HG02973 (cell line): ENCODE results near the gene RPL22L1.
"Not testable (repeated sequence)": the region's sequence is repeated elsewhere in the genome, so short reads cannot be mapped to it uniquely, and the experiment has no call there.

Experiments
- ATAC-seq: cut with Tn5 transposase; IDR thresholded peaks from one replicate; pipeline ENCODE4 v1.9.1; 2021; ENCODE audit warnings: moderate library complexity; ENCODE audit not compliant: unreplicated experiment

Gene RPL22L1

DNA sequence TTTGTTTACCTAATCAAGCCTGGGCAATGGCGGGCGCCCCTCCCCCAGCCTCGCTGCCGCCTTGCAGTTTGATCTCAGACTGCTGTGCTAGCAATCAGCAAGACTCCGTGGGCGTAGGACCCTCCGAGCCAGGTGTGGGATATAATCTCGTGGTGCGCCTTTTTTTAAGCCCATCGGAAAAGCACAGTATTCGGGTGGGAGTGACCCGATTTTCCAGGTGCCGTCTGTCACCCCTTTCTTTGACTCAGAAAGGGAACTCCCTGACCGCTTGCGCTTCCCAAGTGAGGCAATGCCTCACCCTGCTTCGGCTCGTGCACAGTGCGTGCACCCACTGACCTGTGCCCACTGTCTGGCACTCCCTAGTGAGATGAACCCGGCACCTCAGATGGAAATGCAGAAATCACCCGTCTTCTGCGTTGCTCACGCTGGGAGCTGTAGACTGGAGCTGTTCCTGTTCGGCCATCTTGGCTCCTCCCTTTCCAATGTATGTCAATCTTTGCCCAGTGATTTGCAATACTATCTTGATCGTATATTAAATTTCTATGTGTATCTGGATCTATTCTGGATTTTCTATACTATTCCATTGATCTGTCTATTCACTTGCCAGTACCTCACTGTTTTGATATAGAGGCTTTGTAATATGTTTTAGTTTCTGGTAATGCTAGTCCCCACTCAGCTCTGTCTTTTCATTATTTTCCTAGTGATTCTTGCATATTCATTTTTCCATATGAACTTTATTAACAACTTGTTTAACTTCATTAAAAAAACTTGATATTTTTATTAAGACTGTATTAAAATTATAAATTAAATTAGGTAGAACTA, 14.3 kb upstream of the RPL22L1 start:
- ATAC-seq: not testable (repeated sequence)

DNA sequence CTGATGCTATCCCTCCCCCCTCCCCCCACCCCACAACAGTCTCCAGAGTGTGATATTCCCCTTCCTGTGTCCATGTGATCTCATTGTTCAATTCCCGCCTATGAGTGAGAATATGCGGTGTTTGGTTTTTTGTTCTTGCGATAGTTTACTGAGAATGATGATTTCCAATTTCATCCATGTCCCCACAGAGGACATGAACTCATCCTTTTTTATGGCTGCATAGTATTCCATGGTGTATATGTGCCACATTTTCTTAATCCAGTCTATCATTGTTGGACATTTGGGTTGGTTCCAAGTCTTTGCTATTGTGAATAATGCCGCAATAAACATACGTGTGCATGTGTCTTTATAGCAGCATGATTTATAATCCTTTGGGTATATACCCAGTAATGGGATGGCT, 8.7 kb upstream of the RPL22L1 start:
- not testable (repeated sequence) for ATAC-seq

DNA sequence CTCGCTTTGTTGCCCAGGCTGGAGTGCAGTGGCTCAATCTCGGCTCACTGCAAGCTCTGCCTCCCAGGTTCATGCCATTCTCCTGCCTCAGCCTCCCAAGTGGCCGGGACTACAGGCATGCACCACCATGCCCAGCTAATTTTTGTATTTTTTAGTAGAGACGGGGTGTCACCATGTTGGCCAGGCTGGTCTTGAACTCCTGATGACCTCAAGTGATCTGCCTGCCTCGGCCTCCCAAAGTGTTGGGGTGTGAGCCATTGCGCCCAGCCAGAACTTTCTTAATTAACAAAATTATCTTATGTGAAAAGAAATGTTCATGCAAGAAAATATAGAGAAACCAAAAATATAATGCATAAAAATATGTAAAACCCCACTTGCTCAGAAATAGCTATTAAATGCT, 7.3 kb upstream of the RPL22L1 start:
- not testable (repeated sequence) for ATAC-seq

DNA sequence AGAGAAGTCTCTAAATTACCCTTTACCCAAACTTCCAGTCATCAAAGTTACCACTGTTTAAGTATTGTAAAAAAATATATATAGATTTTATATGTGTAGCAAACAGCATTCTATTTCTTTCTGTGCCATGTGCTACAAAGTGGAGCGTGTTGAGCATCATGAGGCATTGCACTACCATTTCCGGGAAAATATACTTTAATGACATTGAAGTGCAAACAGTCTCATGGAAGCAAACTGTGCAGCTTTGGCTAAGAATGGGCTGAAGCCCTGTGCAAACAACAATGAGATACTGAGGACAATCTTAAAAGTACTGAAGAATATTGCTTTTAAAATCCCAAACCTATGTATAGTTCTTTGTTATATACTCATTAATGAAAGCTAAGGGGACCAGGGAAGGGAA, 6.5 kb upstream of the RPL22L1 start:
- ATAC-seq: no peak

DNA sequence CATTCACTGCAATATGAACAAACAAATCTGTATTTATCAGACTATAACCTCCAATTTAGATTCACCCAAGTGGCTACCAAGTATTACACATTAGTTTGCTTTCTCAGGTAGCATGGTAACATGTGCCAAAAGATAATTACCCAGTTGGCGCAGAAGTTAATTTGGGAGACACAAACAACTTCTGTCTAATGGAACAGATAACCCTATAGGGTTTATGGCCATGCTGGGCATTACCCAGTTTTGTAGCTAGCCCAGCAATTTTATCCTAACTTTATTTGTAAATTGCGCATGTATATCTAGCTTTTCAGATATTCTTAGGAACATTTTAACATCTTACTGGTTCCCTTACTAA, 780 bp downstream of the RPL22L1 start:
- no peak for ATAC-seq

DNA sequence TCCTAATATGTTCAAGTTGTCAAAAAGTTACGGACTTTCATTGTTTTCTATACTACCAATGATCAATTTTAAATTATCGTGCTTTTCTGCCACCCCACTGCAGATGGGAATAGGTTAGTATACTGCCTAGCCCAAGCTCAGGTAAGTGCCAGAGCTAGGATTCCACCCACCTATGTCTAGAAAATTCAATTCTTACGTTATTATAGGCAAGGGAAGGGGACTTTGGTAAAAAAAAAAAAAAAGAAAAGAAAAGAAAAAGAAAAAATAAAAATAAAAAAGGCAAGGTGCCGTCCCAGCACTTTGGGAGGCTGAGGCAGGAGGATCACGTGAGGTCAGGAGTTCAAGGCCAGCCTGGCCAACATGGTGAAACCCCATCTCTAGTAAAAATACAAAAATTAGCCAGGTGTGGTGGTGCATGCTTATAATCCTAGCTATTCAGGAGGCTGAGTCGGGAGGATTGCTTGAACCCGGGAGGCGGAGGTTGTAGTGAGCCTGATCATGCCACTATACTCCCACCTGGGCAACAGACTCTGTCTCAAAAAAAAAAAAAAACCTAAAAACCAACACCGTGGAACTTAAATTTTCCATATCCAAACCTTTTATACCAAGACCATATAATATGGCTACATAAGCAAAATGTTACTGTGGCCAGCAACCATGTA, 1.3 kb downstream of the RPL22L1 start:
- no peak for ATAC-seq

DNA sequence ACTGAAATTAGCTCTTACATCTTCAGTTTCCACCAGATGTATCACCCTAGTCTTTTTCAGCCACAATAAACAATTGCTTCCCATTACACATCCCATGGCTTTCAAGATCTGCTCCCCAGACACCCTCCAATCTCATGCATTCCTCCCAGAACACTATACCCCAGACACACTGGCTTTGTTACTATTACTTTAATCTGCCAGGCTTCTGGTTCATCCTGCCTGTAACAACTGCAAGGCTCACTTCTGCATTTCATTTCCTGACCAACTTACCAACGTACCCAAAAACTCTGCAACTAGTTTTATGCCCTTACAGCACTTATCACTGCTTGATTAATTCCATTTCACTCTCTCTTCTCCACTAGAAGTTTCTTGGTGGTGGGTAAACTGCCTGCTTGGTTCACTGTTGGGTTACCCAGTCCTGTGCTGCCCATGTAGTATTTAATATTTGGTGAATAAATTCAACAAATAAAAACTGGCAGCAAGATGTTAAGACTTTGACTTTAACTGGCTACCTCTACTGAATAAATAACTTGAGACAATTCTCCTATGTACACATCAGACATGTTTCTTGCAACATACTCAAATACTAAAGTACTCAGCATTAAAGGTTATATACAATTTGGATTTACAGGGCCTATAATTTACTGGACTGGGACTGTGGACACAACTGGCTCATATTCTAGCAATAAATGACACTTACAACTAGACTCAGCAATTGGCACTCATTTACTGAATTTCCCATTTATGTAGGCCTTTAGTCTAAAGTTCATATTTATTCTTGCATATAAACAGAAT, 2.7 kb downstream of the RPL22L1 start:
- ATAC-seq: no peak

DNA sequence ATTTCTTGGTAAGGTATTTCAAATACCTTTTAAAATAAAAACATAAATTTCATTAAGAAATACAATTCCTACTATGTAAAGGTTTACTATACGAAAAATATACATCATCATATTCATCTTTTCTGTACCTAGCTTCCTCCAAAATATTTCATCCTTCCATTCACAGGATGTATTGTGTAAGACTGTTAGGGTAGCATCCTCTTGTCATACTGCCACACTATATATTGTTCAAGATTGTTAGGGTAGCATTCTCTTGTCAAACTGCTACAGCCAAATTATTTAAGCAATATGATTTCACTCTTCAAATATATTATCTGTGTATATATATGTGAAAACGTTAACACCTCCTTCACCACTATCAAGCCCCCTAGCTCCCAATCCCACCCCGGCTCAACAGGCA, 3.5 kb downstream of the RPL22L1 start:
- ATAC-seq: no peak

DNA sequence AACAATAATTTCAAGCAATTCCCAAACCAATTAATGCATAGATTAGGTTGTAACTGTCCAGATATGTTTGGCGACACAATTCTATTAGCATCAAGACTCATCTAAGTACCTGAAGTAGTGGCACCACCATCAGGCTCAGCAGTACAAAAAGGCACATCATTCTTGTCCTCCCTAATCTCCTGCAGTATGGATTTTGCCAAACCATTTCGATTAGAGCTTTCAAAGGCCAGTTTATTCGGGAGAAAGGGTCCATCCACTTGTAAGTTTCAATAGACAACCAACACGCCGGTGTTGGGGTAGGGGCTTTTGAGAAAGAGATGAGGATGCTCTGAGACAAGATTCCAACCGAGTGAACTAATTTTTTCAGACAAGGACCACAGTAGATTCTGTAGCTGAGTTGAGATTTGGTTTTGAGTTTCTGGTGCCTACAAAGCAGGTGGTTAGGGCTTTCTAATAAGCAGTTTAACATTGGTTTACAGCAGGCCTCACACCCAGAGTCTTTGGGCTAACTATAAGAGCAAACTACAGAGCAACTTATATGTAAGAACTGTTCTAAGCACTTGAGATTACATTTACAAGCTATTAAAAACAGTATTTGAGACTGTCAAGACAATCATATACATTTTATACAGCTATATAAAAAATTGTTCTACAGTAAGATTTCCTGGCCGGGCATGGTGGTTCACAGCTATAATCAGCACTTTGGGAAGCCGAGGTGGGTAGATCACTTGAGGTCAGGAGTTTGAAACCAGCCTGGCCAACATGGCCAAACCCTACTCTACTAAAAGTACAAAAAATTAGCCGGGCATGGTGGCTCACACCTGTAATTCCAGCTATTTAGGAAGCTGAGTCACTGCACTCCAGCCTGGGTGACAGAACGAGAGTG, 4.5 kb downstream of the RPL22L1 start:
- ATAC-seq: no peak

DNA sequence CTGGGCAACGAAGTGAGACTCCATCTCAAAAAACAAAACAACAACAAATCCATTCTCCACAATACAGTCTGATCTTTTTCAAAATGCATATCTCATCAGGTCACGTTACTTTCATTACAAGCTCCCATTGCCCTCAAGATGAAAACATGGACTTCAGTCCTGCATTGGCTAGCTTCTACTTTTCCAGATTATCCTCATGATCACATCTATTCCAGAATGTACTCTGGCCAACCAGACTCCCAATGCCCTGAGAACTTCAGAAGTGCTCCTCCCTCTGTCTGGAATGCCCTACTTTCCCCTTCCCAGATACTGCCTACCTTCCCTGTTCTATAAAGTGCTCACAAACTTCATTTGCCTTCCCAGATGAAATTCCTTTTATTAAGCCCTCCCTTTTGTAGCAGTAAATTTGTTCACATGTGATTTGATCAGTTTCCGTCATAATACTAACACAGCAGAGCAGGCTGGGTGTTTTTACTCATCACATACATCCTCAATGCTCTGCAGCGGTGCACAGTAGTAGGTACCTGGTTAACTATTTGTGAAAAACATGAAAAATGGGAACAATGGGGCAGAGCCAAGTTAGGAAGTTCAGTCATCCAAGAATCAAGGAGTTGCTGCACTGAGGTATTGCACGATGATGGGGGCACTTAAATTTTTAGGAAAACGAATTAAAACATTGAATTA, 5.3 kb downstream of the RPL22L1 start:
- no peak for ATAC-seq

DNA sequence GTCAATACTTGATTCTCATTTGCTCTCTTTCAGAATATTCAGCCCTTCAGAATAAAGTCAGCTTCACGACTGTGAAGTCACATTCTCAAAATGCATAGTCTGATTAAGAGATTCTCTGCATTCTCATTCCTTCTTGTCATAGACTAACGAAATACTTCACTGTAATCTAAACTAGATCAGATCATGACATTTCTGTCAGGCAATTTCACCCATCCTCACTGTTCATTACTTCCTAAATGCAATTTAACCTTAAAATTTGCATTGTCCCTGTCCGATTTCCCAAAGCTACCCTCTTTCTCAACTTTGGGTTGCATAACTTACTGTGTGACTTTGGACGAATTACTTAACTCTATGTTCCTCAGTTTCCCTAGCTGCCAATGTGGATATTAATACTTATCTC, 6.2 kb downstream of the RPL22L1 start:
- ATAC-seq: no peak

DNA sequence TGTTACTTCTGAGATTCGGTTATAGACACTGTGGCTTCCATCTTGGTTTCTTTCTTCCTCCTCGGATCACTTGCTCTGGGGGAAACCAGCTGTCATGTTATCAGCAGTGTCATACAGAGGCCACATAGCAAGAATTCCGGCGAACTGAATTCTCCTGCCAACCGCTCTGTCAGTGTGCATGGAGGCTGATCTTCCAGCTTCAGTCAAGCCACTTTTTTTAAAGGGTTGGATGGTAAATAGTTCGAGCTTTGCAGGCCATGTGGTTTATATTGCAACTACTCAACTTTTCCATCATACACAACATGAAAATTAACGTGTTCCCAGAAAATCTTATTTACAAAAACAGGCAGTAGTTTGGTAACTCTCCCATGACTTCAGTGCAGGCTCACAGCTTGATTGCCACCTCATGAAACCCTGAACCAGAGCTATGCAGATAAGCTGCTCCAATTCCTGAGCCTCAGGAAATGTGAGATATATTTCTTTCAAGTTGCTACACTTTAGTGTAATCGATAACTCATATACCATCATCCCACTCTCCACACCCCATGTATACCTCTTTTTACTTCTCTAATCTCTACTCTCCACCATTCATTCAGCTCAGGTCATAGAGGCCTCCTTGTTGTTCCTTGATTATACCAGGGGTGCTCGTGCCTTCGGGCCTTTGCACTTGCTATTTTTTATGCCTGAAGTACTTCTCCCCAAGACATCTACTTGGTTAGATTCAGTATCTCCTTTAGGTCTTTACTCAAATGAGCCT, 7.2 kb downstream of the RPL22L1 start:
- no peak for ATAC-seq

DNA sequence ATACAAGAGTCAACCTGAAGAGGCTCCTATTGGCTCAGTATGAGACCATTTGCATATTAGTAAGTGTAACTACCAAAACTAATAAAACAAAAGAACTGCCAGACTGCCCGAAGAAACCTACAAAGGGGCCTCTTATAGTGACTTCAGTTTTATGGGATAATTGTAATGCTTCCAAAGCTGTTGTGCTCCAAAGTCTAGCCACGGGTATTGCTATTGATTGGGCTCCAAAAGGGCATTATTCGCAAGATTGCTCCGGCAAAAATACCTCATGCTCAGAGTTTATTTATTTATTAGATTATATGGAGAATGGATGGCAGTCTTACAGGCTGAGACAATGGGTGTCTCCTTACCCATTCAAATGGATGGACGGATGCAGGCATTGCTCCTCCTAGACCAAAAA, 11.4 kb downstream of the RPL22L1 start:
- no peak for ATAC-seq

DNA sequence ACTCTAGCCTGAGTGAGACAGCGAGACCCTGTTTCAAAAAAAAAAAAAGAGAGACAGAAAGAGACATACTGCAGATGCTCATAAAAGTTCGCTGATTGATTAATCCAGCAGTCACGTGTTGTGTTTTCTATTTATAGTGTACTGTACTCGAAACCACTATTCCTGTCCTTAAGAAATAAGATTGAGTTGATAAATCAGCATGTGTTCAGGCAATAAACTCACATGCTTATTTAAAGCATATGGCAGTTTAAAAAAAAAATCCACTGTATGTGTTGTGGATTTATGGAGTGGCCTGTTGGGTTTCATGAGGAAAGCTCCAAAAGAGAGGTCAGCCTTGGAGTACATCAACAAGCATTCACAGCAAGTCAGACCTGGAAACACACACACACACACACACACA, 17.7 kb downstream of the RPL22L1 start:
- no peak for ATAC-seq

DNA sequence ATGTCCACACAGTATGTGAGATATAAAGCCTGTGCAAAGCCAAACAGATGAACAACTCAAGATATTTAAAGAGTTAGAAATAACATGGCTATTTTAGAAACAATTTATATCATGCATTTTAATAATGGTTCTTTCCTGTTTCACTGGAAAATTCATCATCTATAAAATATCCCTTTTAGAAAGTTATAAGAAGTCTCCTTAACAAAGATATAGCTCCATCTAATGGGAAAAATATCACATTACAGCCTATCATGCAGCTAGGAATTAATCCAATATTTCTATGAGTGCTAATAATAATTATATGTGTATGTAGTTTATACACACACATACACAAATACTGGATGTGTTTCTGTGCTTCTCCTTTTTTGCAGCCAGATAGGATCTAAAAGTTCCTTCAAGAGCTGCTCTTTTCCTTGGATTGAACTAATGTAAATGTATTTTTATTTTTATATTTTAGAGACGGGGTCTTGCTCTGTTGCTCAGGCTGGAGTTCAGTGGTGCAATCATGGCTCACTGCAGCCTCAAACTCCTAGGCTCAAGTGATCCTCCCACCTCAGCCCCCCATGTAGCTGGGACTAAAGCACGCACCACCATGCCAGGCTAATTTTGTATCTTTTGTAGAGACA, 21.6 kb downstream of the RPL22L1 start:
- ATAC-seq: no peak

DNA sequence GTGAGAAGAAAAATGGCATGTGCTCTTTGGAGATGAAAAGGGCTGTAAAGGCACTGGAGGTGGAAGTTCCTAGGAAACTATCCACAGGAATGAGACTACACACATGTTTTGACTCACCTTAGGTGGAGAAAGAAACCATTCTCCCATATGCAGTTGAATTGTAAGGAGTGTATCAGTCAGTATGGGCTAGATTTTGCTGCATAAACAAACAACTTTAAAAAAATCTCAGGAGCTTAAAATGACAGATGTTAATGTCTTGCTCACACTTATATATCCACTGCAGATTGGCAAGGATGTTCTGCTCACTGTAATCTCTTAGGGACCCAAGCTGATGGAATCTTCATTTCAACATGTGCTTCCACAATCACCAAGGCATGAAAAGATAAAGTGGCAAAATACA, 25.6 kb downstream of the RPL22L1 start:
- ATAC-seq: no peak

DNA sequence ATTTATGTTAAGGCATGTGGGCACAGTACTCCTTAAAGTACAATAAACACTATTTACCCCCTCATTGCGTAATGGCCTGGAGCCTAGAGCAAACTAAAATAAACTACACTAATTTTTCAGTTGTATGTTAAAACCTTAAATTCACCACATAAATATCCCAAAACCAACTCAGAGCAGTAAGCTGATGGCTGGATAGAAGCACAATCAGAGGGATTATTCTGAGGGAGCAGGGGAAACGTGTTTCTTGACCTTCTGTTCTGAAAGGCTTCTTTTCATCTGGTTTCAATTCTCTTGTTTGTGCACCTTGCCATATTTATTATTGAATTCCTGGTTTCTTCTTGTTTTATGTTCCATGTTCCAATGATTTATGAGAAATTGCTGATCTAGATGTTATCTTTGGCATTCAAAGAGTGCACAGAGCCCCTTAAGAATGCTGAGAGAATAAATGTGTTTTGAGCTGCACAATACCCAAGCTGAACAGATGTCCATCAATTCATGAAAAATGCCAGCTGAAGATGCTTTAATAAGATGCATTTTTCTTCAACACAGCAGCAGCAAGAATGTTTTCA, 29.6 kb downstream of the RPL22L1 start:
- no peak for ATAC-seq

DNA sequence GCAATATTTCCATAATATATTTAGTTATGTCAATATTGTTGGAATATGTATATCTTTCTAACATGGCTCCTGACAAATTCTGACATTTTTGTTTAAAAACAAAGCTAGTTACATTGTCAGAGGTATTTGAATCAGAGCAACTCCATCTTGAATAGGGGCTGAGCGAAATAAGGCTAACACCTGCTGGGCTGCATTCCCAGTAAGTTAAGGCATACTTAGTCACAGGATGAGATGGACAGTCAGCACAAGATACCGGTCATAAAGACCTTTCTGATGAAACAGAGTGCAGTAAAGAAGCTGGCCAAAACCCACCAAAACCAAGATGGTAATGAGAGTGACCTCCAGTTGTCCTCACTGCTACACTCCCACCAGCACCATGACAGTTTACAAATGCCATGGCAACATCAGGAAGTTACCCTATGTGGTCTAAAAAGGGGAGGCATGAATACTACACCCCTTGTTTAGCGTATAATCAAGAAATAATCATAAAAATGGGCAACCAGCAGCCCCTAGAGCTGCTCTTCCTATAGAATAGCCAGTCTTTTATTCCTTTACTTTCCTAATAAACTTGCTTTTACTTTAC, 30.4 kb downstream of the RPL22L1 start:
- ATAC-seq: no peak
